SH-SY5Y (cell line): ENCODE data around the gene TMEM200A.

Experiments
- GATA2 ChIP-seq: IDR thresholded peaks from 2 replicates; pipeline ENCODE4 v1.6.1; 2011; ENCODE audit warnings: mild to moderate bottlenecking, low read depth, low read length
- GATA3 ChIP-seq: IDR thresholded peaks from 2 replicates; pipeline ENCODE4 v1.6.1; 2011; ENCODE audit warnings: low read depth, mild to moderate bottlenecking, low read length, moderate library complexity

DNA sequence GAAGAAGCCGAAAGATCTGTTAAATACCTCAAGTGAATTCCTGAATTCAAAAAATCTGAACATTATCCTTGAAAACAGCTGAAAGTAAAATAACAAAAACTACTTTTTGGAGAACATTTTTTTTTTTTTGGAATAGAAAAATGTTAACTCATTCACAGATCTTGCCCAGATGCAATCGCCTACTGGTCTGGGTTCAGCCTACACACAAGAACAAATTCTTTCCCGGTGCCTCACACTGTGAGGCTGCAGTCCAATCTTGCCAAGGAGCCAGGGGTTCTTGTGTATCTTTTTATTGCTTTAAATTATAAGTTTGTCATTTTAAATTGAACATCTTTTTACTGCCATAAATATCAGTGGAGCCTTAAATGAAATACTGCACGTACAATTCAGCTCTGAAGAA, 41.2 kb upstream of the TMEM200A start:
- TF ChIP-seq GATA2: no peak
- TF ChIP-seq GATA3: no peak
